ENCODE results near the gene MPI. TPM values are rescaled to one million over a fixed set of nuclear protein-coding genes. Genes with fewer than 3 reads are reported as not detected.

Gene MPI
- total and polyA plus RNA-seq, 2 experiments from 2014 or later = 18.0 to 74.2 TPM

- ATAC-seq = no peak
- H3K4me2 ChIP-seq = no peak overlapping the region
- H4K20me1 ChIP-seq (replicated peaks; ENCODE audit: insufficient read depth) = no peaks in the 10 kb centered on the region
- no peak overlapping the region for H3K27ac ChIP-seq (ENCODE audit: low read depth)
- H2AFZ ChIP-seq = no peak overlapping the region
- H3K4me1 ChIP-seq (ENCODE audit: insufficient read depth) = peaks cover 9% of the 10 kb centered on the region
- no peaks in the 10 kb centered on the region for H3K27me3 ChIP-seq (ENCODE audit: insufficient read depth)
- no peak for DNase-seq (ENCODE audit: low spot score)
- Mint-ChIP-seq H3K27ac (no peak overlapping the region), H3K27me3 (ENCODE audit: insufficient read depth, low read depth, poor library complexity) (peaks cover 14% of the 10 kb centered on the region), H3K36me3 (ENCODE audit: low read depth) (peaks cover 33% of the 10 kb centered on the region), H3K4me1 (peaks cover 20% of the 10 kb centered on the region), H3K4me3 (no peak overlapping the region), H3K9me3 (no peaks in the 10 kb centered on the region)
- H3K9me2 ChIP-seq (ENCODE audit: insufficient read depth) = no peaks in the 10 kb centered on the region
- no peaks in the 10 kb centered on the region for H3K36me3 ChIP-seq (ENCODE audit: insufficient read depth)
- 0 out of 2 replicates have a peak, but pooled peaks cover 5% of the 10 kb centered on the region for H3F3A ChIP-seq (replicated peaks; ENCODE audit: low read depth)
- TF ChIP-seq STAT1 (IDR thresholded peaks at IDR 0.05; ENCODE audit: unreplicated experiment) (no peak), REST (IDR thresholded peaks at IDR 0.05; ENCODE audit: unreplicated experiment) (no peak), JUNB (IDR thresholded peaks at IDR 0.05; ENCODE audit: unreplicated experiment) (no peak), CTCF (conservative IDR thresholded peaks at IDR 0.05; ENCODE audit: low read depth in 2 of 2) (no peak), POLR2AphosphoS5 (IDR thresholded peaks at IDR 0.05; ENCODE audit: low read depth) (no peak)
- no peaks in the 10 kb centered on the region for H3K79me2 ChIP-seq (replicated peaks; ENCODE audit: insufficient read depth)
- no peak overlapping the region for H3K4me3 ChIP-seq
These were observed 44.3 kb upstream of the MPI start for GRCh38 chr15:74845581-74845980.

- Histone ChIP-seq H3K27me3 (ENCODE audit: insufficient read depth) (no peaks in the 10 kb centered on the region), H3K79me2 (replicated peaks; ENCODE audit: insufficient read depth) (no peaks in the 10 kb centered on the region), H3K4me3 (no peak overlapping the region), H2AFZ (no peak overlapping the region), H3K36me3 (ENCODE audit: insufficient read depth) (no peaks in the 10 kb centered on the region), H3K9me2 (ENCODE audit: insufficient read depth) (no peaks in the 10 kb centered on the region), H4K20me1 (replicated peaks; ENCODE audit: insufficient read depth) (no peaks in the 10 kb centered on the region), H3K4me2 (no peak overlapping the region), H3K4me1 (ENCODE audit: insufficient read depth) (peaks cover 9% of the 10 kb centered on the region), H3F3A (replicated peaks; ENCODE audit: low read depth) (0 out of 2 replicates have a peak, but pooled peaks cover 5% of the 10 kb centered on the region), H3K27ac (ENCODE audit: low read depth) (no peak overlapping the region)
- DNase-seq (ENCODE audit: low spot score) = no peak
- Mint-ChIP-seq H3K9me3 (no peaks in the 10 kb centered on the region), H3K4me3 (no peak overlapping the region), H3K36me3 (ENCODE audit: low read depth) (peaks cover 26% of the 10 kb centered on the region), H3K4me1 (peaks cover 3% of the 10 kb centered on the region), H3K27me3 (ENCODE audit: insufficient read depth, low read depth, poor library complexity) (peaks cover 12% of the 10 kb centered on the region), H3K27ac (no peak overlapping the region)
- ATAC-seq = no peak
- no peak for TF ChIP-seq NANOG (IDR thresholded peaks at IDR 0.05; ENCODE audit: borderline replicate concordance)
- no peak for TF ChIP-seq EZH2phosphoT487 (IDR thresholded peaks at IDR 0.05; ENCODE audit: unreplicated experiment)
- TF ChIP-seq STAT1 (IDR thresholded peaks at IDR 0.05; ENCODE audit: unreplicated experiment) = no peak
- TF ChIP-seq ETS1 (IDR thresholded peaks at IDR 0.05) = no peak
- TF ChIP-seq JUNB (IDR thresholded peaks at IDR 0.05; ENCODE audit: unreplicated experiment) = no peak
- no peak for TF ChIP-seq EZH2 (IDR thresholded peaks at IDR 0.05; ENCODE audit: low read depth, unreplicated experiment)
- no peak for TF ChIP-seq ZNF462 (CRISPR knock-in tag; IDR thresholded peaks at IDR 0.05)
These were observed 42.4 kb upstream of the MPI start for GRCh38 chr15:74847432-74847831.

All from GM23338 (cell line).